IPS-NIHi11 (cell line): ENCODE results near the gene TARS1.

Experiments
- DNase-seq: peaks from one replicate; pipeline ENCODE4 v3.0.0; 2012; ENCODE audit warnings: mixed read lengths, low spot score

The TARS1 gene

GRCh38 chr5:33440482-33441240 lies at the start of gene TARS1:
TSS of gene TARS1 (plus strand) at chr5:33440965. CDS start at chr5:33441087, 122 bp downstream.
- DNase-seq: peak; percentile 98

GRCh38 chr5:33398501-33398900 lies 42.3 kb upstream of the TARS1 start:
- DNase-seq: no peak

GRCh38 chr5:33400675-33401074 lies 40.1 kb upstream of the TARS1 start:
- no peak for DNase-seq

GRCh38 chr5:33401482-33402390 lies 39.0 kb upstream of the TARS1 start:
- no peak for DNase-seq

GRCh38 chr5:33403187-33403586 lies 37.6 kb upstream of the TARS1 start:
- no peak for DNase-seq

GRCh38 chr5:33408816-33409215 lies 31.9 kb upstream of the TARS1 start:
- no peak for DNase-seq

GRCh38 chr5:33409435-33410170 lies 31.2 kb upstream of the TARS1 start:
- no peak for DNase-seq

- DNase-seq: no peak
These were observed 30.5 kb upstream of the TARS1 start for GRCh38 chr5:33410221-33410620.

- no peak for DNase-seq
These were observed 29.3 kb upstream of the TARS1 start for GRCh38 chr5:33411498-33411897.

GRCh38 chr5:33415811-33416354 lies 24.9 kb upstream of the TARS1 start:
- DNase-seq: no peak

GRCh38 chr5:33417632-33418031 lies 23.1 kb upstream of the TARS1 start:
- no peak for DNase-seq

GRCh38 chr5:33420946-33421345 lies 19.8 kb upstream of the TARS1 start:
- no peak for DNase-seq

- no peak for DNase-seq
These were observed 18.6 kb upstream of the TARS1 start for GRCh38 chr5:33422191-33422590.

GRCh38 chr5:33423018-33423630 lies 17.6 kb upstream of the TARS1 start:
- DNase-seq: no peak

GRCh38 chr5:33425314-33425713 lies 15.5 kb upstream of the TARS1 start:
- no peak for DNase-seq

- no peak for DNase-seq
These were observed 9.8 kb upstream of the TARS1 start for GRCh38 chr5:33430983-33431382.

- DNase-seq: no peak
These were observed 8.1 kb upstream of the TARS1 start for GRCh38 chr5:33432656-33433055.

GRCh38 chr5:33433303-33434240 lies 7.2 kb upstream of the TARS1 start:
- no peak for DNase-seq

- DNase-seq: peak; percentile 76
These were observed 4.8 kb upstream of the TARS1 start for GRCh38 chr5:33435893-33436490.

GRCh38 chr5:33438996-33439395 lies 1.8 kb upstream of the TARS1 start:
- no peak for DNase-seq
